Peyer's patch (tissue), 4 donors: ENCODE measurements around the gene MRPL30.

Experiments
- CTCF ChIP-seq, 6 experiments: fragments of 450-650 bp in 4 of 6; fragments of 200-600 bp in 2 of 6; sonication (generic) in 1 of 6; IDR thresholded peaks; one replicate each; pipeline ENCODE4 v1.5.1; 2017 to 2019; ENCODE audit warnings: antibody characterized with exemption in 6 of 6, mild to moderate bottlenecking in 3 of 6, moderate library complexity in 1 of 6
- POLR2A ChIP-seq, 2 donors: fragments of 450-650 bp; IDR thresholded peaks; one replicate each; pipeline ENCODE4 v1.5.1; 2017; ENCODE audit warnings: antibody characterized with exemption in 2 of 2, mild to moderate bottlenecking in 2 of 2, moderate library complexity in 2 of 2

- TF ChIP-seq CTCF (IDR thresholded peaks at IDR 0.05): no peak
- TF ChIP-seq POLR2A (IDR thresholded peaks at IDR 0.05): no peak
Measured at GRCh38 chr2:99200076-99200800, 19.3 kb downstream of the MRPL30 start.
